Gastrocnemius medialis (tissue), 4 donors: Measurements from ENCODE around the gene SLC7A14.

Experiments
- POLR2A ChIP-seq, 2 donors: fragments of 450-650 bp; IDR thresholded peaks; one replicate each; pipeline ENCODE4 v1.6.1; 2017; ENCODE audit warnings: antibody characterized with exemption in 2 of 2, mild to moderate bottlenecking in 2 of 2, moderate library complexity in 2 of 2
- TF ChIP-seq, protein P1 (sequence below), 5 experiments: fragments of 450-650 bp in 3 of 5; fragments of 200-600 bp in 2 of 5; sonication (generic) in 2 of 5; IDR thresholded peaks in 4 of 5; conservative IDR thresholded peaks in 1 of 5; 1 replicate in 4 of 5; 2 replicates in 1 of 5; pipeline ENCODE4 v1.5.1; 2016 to 2019; ENCODE audit warnings: antibody characterized with exemption in 5 of 5, mild to moderate bottlenecking in 3 of 5, moderate library complexity in 3 of 5

DNA sequence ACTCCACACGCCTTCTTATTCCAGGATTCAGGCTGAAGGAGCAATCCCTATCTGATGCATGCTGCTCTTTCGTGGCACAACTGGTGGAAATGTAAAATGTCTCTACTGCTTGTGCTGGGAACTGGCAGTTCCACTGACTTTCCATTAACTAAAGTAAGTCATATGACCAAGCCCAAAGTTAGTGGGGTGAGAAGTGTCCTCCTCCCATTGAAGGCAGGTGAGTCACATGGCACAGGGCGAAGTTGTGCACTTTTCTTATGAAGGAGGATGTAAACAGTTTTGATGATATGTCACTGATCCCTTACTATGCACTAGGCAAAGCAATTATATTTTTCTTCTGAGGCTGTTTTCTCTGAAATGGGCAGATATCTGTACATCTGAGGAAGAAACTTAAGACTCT is 51.6 kb downstream of the SLC7A14 start:
- TF ChIP-seq, protein P1, sequence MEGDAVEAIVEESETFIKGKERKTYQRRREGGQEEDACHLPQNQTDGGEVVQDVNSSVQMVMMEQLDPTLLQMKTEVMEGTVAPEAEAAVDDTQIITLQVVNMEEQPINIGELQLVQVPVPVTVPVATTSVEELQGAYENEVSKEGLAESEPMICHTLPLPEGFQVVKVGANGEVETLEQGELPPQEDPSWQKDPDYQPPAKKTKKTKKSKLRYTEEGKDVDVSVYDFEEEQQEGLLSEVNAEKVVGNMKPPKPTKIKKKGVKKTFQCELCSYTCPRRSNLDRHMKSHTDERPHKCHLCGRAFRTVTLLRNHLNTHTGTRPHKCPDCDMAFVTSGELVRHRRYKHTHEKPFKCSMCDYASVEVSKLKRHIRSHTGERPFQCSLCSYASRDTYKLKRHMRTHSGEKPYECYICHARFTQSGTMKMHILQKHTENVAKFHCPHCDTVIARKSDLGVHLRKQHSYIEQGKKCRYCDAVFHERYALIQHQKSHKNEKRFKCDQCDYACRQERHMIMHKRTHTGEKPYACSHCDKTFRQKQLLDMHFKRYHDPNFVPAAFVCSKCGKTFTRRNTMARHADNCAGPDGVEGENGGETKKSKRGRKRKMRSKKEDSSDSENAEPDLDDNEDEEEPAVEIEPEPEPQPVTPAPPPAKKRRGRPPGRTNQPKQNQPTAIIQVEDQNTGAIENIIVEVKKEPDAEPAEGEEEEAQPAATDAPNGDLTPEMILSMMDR (IDR thresholded peaks at IDR 0.05 in 4 of 5, conservative IDR thresholded peaks at IDR 0.05 in 1 of 5) = no peak
- no peak for TF ChIP-seq POLR2A (IDR thresholded peaks at IDR 0.05)
